Muscle of back (tissue), 11 donors: ENCODE measurements around the gene RGS4. TPM values are rescaled to one million over a fixed set of nuclear protein-coding genes. Genes with fewer than 3 reads are reported as not detected.
"Not testable (repeated sequence)": the region's sequence is repeated elsewhere in the genome, so short reads cannot be mapped to it uniquely, and the experiment has no call there.

Experiments
- DNase-seq, 3 donors: peaks; one replicate each; pipeline versions ENCODE4 v3.0.0 to v3.0.0-alpha.2; 2013
- polyA plus RNA-seq, 10 donors: library from polyadenylated mRNA; unstranded; fragments of 120-200 nt; gene quantifications; one replicate each; pipeline ENCODE4 v1.2.1, GENCODE V29; 2013; ENCODE audit not compliant: insufficient read length in 10 of 10

RGS4 gene
- polyA plus RNA-seq, 10 donors, result 0.75 to 1.9 (median 1.3) TPM

DNA sequence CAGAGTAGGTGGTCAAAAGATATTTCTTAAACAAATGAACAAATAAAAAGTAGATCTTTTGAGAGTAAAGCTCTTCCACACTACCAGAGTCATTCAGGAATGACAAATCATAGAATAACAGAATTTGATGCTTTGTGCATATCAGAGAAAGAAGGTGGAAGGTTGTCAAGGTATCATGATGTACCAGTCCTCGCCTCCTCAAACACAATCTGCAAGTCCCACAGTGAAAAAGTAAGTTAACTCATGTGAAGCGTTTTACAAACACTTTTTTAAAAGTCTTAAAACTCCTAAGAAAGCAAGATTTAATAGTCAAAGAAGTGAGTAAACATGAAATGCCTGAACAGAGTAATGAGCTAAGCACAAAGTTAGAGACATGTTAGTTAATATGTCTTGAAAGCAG lies 2.5 kb upstream of the RGS4 start:
- no peak for DNase-seq

DNA sequence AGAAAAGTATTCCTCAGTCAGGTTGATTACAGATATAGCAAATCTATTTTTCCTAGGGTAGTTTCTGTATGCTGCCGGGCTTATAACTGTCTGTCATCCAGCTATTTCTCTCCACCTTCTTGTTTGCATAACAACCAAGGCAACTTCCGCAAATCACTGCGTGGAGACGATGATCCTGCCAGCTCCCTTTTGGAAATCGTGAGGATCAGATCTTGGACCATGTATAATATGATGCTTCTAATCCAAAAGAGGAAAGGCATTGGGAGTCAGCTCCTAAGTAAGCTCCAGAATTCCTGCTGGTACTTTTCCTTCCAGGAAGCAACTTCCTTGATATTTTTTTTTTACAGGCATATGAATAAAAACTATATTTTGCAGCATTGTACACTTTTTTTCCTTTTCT lies 445 bp upstream of the RGS4 start:
- peak; percentile 5 to 49 (median 19) for DNase-seq

DNA sequence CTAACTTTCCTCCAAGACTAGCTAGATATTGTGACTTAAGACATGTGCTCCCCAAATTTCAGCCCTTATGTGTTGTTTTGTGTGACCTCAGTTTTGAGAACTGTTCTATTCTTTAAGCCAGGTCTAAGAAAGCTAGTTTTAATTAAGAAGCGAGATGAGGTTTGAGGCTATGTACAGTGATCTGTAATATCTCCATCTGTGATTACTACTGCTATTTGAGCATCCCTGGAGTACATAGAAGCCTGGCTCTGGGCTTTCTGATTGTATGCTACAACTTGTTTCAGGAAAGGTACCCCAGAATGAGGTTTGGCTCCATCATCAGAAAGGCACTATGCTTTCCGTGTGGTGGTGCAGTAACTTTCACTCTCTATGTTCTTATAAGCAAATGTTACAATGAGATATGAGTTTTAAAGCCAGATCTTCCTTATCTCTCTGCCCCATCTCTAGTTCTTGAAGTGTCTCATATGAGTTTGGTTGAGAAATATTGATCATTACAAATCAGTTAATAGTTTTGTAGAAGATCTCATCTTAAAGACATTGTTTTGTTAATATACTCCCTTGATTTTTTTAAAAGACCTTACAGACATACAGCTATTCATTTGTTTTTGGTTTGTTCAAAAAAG lies 605 bp downstream of the RGS4 start:
- DNase-seq, result no peak

DNA sequence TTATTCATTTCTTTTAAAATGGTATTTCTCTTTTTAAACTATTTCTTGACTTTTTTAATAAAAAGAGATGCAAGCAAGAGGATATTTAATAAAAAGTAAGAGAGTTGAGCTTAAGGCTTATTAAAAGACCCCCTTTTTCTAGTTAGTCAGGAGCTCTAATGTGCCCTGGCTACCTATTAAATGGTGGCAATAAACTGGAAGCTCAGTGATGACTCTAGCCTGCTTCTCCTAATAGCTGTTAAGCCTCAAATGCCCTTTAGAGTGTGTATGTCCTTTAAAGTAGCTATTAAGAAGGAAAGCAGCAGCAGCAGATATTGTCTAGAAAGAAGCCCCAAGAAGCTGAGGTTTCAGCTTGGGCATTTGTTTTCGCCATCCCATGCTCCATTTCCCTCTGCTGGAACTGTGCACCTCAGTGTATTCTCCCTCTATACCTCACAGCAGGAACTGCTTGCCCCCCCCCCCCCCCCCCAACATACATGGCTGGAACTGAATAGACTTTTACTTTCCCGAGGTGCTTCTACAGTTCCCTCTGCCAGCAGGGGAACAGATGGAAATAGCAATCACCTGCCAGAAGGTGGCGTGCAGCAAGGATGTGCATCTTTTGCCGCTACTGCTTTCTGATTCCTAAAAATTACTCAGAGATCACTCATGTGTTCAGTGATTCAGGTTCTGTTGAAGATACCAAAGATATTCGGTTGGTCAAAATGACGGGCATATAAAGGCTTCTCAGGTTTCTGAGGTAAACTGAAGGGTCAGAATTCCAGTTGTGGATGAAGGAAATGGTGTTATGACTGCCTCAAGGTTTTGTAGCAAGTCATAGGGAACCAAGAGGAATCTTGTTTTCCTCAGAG lies 2.5 kb downstream of the RGS4 start:
- DNase-seq, result peak; percentile 45 to 65 (median 62)

DNA sequence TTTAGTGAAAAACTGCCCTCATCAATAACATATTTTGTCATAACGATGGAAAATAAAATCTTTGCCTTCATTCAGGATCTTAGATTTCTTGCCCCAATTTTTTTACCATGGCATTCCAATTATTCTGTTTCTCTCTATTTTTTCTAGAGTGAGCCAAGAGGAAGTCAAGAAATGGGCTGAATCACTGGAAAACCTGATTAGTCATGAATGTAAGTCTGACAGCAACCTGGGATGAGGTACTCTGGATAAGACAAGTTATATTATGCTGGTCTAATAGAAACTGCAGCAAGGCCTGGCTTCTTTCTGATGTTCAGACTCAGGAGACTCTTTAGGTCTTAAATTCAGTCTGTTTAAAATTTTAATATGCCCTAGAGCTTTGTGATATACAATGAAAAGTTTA lies 3.5 kb downstream of the RGS4 start:
- DNase-seq, result no peak

DNA sequence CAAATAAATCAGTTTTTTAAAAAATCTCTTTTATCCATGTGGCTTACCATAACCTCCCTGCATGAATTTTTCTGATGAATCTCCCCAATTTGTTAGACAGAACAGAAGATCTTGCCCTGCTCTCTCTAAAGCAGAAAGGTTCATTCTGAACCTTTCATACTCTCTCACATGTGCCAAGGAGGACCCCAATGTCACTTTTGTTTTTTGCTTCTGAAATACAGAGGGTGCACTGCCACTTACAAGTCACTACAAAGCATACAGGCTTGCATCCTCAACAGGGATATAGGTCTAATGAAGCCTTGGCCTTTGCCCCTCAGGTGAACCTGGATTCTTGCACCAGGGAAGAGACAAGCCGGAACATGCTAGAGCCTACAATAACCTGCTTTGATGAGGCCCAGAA lies 4.8 kb downstream of the RGS4 start:
- no peak for DNase-seq

DNA sequence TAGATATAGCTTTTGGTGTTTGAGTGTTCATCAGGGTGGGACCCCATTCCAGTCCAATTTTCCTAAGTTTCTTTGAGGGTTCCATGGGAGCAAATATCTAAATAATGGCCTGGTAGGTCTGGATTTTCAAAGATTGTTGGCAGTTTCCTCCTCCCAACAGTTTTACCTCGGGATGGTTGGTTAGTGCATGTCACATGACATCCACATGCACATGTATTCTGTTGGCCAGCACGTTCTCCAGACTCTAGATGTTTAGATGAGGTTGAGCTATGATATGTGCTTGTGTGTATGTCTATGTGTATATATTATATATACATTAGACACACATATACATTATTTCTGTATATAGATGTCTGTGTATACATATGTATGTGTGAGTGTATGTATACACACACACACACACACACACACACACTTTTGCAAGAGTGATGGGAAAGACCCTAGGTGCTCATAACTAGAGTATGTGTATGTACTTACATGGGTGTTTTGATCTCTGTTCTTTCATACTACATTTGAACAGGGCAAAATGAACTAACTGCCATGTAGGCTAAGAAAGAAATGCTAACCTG lies 5.6 kb downstream of the RGS4 start:
- no peak for DNase-seq

DNA sequence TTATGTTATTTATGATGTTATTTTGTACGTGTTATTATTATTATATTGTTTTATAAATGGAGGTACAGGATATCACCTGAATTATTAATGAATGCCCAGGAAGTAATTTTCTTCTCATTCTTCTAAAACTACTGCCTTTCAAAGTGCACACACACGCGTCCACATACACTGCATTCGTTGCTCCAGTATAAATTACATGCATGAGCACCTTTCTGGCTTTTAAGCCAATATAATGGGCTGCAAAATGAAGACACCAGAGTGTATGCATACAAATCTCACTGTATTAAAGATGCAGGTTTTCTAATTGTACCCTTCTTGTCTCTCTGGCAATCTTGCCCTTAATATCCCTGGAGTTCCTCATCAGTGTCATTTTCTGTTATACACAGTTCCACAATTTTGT lies 6.9 kb downstream of the RGS4 start:
- DNase-seq, result no peak

DNA sequence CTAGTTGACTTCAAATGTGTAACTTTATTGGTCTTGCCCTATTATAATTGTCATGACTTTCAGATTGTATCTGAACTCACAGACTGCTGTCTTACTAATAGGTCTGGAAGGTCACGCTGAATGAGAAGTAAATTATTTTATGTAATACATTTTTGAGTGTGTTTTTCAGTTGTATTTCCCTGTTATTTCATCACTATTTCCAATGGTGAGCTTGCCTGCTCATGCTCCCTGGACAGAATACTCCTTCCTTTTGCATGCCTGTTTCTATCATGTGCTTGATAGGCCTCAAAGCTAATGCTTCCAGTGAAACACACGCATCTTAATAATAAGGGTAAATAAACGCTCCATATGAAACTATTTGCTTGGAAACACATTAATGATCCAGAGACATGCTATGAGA lies 7.3 kb downstream of the RGS4 start:
- no peak for DNase-seq

DNA sequence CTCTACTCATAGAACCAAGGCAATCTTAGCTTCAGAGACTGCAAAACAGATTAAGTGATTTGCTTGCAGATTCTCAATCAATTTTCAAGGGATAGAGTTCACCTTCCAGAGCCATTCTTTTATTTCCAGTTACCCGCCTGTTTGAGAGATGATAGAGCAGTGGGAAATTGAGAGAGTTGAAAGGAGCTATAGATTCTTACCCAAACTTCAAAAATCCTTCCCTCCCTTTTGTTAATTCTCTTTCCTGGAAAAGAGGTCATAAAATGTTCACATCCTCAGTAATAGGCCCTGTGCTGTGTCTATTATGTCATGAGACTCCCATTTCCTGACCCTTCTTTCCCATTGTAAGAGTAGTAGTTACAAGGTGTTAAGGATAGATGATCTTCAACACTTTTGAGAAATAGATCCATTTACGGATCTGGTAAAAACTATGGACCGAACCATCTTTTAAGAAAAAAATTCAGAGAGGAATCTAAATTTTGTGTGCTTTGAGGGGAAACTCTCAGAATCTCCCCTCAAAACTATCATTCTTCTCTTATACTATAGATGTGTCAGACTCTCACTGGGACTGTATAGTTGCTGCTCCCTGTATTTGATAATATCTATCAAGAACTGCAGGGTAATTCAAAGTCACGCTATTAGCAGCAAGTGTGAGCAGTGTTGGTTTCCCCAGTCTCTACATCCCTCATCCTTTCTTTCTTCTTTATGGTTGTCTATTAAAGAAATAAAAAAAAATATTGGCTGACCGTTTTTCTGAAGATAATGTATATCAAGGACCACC lies 8.0 kb downstream of the RGS4 start:
- no peak for DNase-seq

DNA sequence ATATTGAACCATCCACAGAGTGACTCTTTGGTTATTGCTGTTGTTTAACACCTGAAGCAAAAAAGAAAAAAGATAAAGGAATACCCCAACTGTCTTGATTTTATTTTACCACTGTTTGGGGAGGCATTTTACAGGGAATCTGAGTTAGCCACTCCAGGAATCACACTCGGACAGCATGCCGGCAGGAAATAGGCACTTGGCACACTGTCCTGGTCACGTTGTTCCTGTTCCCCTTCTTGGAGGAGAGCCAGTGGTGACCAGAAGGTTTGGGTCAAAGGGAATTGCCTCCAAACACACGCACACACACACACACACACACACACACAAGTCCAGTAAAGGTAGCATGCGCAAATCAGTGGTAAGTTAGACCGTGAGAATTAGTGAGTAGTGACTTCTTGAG lies 13.8 kb downstream of the RGS4 start:
- DNase-seq, result no peak

DNA sequence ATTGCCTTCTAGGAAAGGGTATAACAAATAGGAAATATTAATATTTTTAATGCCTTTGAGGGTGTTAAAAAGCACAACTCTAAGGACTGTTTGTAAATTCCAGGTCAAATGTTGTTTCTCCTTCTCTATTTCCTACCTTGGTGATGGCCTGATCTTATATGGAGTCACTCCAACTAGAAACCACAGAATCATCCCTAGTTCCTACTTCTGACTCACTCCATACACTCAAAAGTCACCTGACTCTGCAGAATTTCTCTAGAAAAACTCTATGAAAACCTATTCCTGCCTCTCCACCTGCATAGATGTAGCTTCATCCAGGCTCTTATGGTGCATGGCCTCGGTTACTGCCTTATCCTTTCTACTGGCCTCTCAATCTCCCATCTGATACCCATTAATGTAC lies 14.5 kb downstream of the RGS4 start:
- DNase-seq, result no peak

DNA sequence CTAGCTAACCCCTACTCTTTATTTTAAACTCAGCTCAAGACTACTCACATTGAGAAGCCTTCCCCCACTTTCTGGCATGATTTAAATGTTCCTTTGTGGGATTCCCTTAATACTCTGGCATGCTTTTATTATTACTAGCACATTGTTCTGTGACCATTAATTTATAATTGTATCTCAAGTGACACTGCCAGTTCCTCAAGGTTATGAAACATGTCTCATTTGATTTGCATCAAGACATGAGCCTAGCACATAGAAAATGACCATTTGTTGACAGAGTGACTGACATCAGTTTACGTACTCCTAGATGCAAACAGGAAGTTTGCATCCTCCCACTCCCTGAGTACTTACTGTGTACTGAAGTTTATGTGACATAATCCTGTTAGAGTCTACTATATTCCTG lies 15.2 kb downstream of the RGS4 start:
- DNase-seq, result no peak

DNA sequence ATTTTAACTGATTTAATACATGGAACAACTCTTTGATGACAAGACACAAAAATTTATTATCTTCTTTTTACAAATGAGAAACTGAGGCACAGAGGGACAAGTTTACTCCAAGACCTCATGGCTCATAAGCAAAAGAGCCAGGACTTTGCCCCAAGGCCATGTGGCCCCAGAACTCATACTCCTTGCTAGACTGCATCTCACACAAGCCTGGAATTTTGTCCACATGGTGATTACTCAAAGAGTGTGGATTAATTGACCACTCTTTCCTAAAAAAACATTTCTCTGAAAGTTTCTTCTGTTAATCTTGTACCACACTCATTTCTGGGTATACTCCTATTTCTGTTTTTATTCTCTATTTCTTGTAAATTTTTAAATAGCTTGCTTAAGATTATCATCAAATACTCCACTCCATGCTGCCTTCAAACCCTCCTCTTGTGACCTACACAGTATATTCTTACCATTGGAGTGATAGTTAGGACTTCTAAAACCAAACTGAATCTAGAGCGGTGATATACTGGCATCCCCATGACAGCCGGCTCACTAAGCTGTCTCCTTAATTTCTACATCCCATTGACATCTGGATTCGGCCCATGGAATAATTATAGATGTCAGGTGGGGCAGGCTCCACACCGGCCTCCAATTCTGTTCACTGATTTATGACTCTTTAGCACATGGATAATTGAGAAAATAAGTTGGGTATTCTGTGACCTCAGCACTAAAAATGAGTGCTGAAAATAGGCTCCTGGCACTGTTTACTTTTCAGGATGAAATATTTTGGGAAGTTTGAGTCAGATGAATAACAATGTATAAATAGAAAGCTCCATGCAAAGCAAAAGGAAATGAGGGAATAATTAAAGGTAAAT lies 16.1 kb downstream of the RGS4 start:
- DNase-seq, result peak in 1 of 3 donors; percentile 54

DNA sequence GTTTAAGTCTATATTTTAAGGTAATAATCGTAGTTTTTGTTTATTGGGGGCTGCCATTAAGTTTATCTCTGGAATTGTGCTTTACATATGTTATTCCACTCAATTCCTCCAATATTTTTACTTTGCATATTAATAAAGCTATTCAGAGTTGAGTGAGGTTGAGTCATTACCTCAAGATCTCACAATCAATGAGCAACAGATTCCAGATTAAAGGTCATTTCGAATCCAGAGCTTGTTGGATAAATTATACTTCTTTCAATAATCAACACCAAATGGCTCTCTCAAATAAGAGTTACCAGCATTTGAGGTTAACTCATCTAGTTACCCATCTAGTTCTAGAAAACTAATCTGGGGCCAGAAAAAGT lies 16.7 kb downstream of the RGS4 start:
- DNase-seq, result no peak

DNA sequence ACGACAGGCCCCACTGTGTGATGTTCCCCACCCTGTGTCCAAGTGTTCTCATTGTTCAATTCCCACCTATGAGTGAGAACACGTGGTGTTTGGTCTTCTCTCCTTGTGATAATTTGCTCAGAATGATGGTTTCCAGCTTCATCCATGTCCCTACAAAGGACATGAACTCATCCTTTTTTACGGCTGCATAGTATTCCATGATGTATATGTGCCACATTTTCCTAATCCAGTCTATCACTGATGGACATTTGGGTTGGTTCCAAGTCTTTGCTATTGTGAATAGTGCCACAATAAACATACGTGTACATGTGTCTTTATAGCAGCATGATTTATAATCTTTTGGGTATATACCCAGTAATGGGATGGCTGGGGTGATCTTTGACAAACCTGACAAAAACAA lies 20.0 kb downstream of the RGS4 start:
- not testable (repeated sequence) for DNase-seq

DNA sequence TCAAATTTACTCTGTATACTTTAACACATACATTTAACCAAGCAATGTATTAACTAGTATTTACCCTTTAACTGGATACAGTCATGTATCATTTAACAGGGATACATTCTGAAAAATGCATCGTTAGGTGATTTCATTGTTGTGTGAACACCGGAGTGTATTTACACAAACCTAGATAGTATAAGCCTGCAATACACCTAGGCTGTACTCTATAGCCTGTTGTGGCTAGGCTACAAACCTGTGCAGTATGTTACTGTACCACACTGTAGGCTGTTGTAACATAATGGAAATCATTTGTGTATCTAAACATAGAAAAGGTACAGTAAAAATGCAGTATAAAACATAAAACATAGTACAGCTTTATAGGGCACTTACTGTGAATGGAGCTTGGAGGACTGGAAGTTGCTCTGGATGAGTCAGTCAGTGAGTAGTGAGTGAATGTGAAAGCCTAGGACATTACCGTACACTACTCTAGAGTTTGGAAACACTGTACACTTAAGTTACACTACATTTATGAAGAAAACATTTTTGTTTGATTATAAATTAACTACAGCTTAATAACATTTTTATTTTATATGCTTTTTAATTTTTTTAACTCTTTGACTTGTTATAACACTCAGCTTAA lies 21.3 kb downstream of the RGS4 start:
- DNase-seq, result no peak

DNA sequence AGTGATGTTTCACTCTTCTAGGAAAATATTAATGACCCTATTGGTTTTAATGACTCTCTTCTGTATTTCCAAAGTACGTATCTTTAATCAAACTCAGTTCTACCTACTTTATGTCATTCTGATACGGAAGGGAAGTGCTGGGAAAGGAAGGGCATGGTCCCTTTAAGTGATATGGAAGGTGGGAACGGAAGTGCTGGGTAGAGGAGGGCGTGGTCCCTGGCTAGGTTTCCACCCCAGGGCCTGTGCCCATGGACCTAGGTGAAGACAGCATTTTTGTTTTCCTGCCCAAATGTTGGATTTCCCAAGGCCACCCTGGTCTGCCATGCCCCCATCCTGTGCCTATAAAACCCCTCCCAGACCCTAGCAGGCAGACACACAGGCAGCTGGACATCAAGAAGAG lies 24.0 kb downstream of the RGS4 start:
- no peak for DNase-seq

DNA sequence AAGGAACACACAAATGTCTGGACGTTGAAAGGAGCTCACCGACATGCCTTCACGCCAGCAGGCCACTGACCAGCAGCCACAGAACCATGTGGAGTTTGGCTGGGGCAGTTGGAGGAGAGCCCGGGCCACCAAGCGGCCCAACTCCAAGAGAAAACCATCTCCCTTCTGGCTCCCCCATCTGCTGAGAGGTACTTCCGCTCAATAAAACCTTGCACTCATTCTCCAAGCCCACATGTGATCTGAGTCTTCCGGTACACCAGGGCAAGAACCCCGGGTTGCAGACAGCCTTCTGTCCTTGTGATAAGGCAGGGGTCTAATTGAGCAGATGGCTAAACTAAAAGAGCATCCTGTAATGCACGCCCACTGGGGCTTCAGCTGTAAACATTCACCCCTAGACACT lies 24.4 kb downstream of the RGS4 start:
- no peak for DNase-seq

DNA sequence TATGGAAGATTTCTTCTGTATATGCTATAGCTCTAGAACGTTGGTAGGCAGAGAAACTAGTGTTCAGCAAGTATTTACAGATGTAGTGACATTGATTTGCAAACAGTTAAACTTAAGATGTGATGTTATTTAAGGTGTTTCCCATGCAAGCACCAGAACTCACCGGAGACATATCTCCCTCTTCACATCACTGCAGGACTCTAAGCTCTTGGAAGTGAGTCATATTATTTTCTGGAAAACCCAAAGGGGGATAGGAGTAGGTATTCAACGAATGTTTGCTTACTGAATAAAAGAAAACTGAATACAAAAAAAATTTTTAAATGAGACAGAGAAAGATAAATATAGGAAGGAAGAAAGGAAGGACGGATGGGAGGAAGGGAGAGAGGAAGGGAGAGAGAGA lies 25.0 kb downstream of the RGS4 start:
- no peak for DNase-seq

DNA sequence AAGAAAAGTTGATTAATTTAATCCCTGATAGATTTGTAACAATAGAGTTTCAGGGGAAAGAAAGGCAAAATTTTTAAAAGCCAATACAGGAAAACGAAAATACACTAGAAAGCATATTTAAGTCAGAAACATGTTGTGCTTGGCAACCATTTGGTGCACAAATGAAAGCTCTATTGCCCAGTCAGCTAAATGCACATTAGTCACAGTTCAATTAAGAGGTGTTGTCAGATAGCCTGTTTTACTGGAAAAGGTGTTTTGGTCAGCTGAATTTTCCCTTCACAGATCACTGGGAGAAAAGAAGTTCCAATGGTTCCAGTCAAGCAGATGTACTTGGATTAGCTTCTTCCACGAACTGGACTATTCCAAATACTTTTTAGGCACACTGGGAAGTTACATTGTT lies 25.4 kb downstream of the RGS4 start:
- no peak for DNase-seq
